Measurements from ENCODE around the gene MDM1. TPM values are rescaled to one million over a fixed set of nuclear protein-coding genes. Genes with fewer than 3 reads are reported as not detected.

The MDM1 gene
- total RNA-seq, 2 experiments from 2014 or later, result 12.7 to 13.6 TPM

DNA sequence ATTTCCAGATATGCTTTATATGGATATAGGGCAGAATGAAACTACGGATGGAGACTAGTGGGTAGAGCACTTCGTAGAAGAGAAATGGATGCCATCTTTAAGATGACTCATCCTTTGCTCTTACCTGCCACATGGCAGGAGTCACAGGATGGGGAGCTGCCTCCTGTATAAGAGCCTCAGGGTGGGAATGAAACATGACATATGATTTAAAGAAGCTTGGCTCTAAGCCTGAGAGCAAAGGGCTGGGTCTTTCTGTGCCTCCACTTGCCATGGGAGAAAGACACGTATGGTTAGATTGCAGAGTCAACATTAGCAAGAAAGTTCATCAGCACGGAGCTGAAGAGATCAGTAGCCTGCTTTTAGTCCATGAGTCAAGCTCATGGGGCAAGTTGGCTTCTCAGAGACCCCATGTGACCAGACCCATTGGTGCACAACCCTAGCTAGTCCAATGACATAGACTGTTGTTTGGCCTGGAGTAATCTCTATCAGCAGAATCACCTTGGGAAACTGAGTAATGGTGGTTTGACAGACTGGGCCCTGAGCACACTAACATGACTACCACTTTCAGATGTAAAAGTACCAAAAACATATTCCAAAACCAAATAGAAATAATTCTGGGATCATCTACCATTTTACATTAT, 40.6 kb downstream of the MDM1 start:
- H3K27ac Mint-ChIP-seq, result peak overlapping the region; percentile 34
- ChIA-PET POLR2A (interaction anchor here (0.6 to 1.8 kb wide), 2 partner anchors 9 to 13 kb away, joined by 3 to 7 read pairs; no protein-coding TSS in a partner anchor), CTCF (interaction anchor here (0.5 to 2.0 kb wide), 6 partner anchors 8 to 251 kb away, joined by 3 to 17 read pairs (median 4); no protein-coding TSS in a partner anchor)
- H3K9me3 Mint-ChIP-seq (ENCODE audit: low read depth), result peaks cover 3% of the 10 kb centered on the region
- DNase-seq, result no peak
- no peak for ATAC-seq
- peaks cover 7% of the 10 kb centered on the region for H3K27me3 Mint-ChIP-seq
- H3K4me3 Mint-ChIP-seq, result no peak overlapping the region
- H3K4me1 Mint-ChIP-seq, result peaks cover 39% of the 10 kb centered on the region
- intact Hi-C loops (cut with DNase I, micrococcal nuclease), result loop anchor here (1.0 to 5.0 kb wide), 5 partner anchors 10 to 594 kb away; no protein-coding TSS in a partner anchor
- H3K36me3 Mint-ChIP-seq (ENCODE audit: low read depth), result peaks cover 11% of the 10 kb centered on the region

DNA sequence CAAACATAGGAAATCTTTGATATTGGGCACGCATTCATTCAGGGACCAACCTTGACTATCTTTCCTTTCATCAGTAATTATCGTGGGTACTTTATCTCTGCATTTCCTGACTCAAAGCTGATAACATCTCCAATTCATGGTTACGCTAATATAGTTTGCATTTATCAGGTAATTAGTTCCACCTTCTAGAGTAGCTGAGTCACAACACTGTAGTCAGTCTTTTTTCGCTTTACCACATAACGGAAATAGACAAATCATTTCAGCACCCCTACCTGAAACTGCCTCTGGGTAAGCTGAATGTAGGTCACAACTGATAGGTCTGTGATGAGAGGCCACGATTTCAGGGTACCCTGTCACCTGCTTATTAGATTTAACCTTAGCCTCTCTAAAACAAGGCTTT, 42.0 kb downstream of the MDM1 start:
- Mint-ChIP-seq H3K9me3 (ENCODE audit: low read depth) (peaks cover 3% of the 10 kb centered on the region), H3K4me3 (no peak overlapping the region), H3K27me3 (peaks cover 13% of the 10 kb centered on the region), H3K27ac (no peak overlapping the region), H3K4me1 (peaks cover 39% of the 10 kb centered on the region), H3K36me3 (ENCODE audit: low read depth) (peaks cover 11% of the 10 kb centered on the region)
- intact Hi-C loops (cut with DNase I, micrococcal nuclease), result loop anchor here (1.0 to 5.0 kb wide), 9 partner anchors 13 to 593 kb away; no protein-coding TSS in a partner anchor
- ChIA-PET CTCF (interaction anchor here (0.6 to 2.0 kb wide), 11 partner anchors 9 to 84 kb away, joined by 3 to 17 read pairs (median 3); partner anchors contain the start of gene IL26), POLR2A (interaction anchor here (1.4 to 1.8 kb wide), 2 partner anchors 12 to 49 kb away, joined by 6 to 7 read pairs; no protein-coding TSS in a partner anchor)
- ATAC-seq (peak; percentile 91), DNase-seq (peak; percentile 49)

DNA sequence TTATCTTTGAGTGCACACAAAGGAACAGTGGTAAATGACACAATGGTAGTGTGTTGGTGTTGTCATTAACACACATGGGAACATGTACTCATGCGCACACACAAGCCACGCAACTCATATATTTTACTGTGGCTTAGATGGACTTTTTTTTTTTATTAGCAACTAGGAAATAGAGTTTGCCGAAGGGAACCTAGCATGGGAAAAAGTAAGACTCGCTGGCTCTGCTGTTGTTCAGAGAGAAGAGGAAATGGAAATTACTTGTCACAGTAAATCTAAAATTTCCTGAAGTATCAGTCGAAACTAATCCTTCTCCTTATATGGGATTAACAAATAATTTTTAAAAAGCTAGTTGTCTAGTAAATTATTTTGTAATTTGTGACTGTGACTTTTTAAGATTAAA, 45.1 kb downstream of the MDM1 start:
- intact Hi-C loops (cut with DNase I, micrococcal nuclease), result loop anchor here in 1 of 2 experiments (10.0 kb wide), 1 partner anchor 832 kb away; no protein-coding TSS in a partner anchor
- Mint-ChIP-seq H3K27ac (no peak overlapping the region), H3K36me3 (ENCODE audit: low read depth) (no peaks in the 10 kb centered on the region), H3K9me3 (ENCODE audit: low read depth) (peaks cover 3% of the 10 kb centered on the region), H3K4me1 (peaks cover 30% of the 10 kb centered on the region), H3K27me3 (peaks cover 19% of the 10 kb centered on the region), H3K4me3 (no peak overlapping the region)
- DNase-seq (no peak), ATAC-seq (no peak)
- CTCF ChIA-PET, result interaction anchor here (0.9 to 1.6 kb wide), 3 partner anchors 9 to 111 kb away, joined by 3 to 6 read pairs (median 4); no protein-coding TSS in a partner anchor
- POLR2A ChIA-PET, result no interaction called here

DNA sequence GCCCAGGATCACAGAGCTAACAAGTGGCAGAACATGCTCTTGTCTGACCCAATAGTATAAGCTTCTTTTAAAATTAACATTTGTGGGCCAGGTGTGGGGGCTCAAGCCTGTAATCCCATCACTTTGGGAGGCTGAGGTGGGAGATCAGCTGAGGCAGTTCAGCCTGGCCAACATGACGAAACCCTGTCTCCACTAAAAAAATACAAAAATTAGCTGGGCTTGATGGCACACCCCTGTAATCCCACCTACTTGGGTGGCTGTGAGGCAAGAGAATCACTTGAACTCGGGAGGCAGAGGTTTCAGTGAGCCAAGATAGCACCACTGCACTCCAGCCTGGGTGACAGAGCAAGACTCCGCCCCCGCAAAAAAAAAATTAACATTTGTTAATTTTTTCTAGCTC, 45.8 kb downstream of the MDM1 start:
- ChIA-PET POLR2A (no interaction called here), CTCF (interaction anchor here (0.6 to 1.3 kb wide), 4 partner anchors 10 to 534 kb away, joined by 3 to 4 read pairs (median 4); no protein-coding TSS in a partner anchor)
- peaks cover 28% of the 10 kb centered on the region for H3K4me1 Mint-ChIP-seq

DNA sequence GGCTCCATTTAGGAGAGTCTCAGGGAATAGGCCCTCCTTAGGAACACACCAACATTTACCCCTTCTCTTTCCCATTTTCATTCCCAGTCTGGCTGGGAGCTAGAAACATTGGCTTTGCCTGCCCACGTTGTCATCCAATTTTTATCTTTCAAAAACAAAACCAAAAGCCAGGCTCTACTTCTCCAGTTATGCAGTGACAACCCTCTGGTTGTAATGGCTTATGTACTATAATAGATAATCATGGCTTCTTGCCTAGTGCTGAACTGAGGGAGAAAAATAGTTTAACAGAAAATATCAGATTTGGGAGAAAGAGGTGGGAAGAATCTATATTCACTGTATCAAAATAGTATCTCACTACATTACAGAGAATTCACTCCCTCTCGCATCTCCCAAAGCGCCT, 46.6 kb downstream of the MDM1 start:
- Mint-ChIP-seq H3K4me1 (peaks cover 23% of the 10 kb centered on the region), H3K36me3 (ENCODE audit: low read depth) (no peaks in the 10 kb centered on the region), H3K27ac (no peak overlapping the region), H3K27me3 (peaks cover 20% of the 10 kb centered on the region), H3K9me3 (ENCODE audit: low read depth) (peaks cover 3% of the 10 kb centered on the region), H3K4me3 (no peak overlapping the region)
- no peak for DNase-seq
- intact Hi-C loops (cut with DNase I, micrococcal nuclease), result loop anchor here in 1 of 2 experiments (10.0 kb wide), 1 partner anchor 831 kb away; no protein-coding TSS in a partner anchor
- POLR2A ChIA-PET, result interaction anchor here (0.6 kb wide), 1 partner anchor 63 kb away, joined by 6 read pairs; no protein-coding TSS in a partner anchor
- CTCF ChIA-PET, result interaction anchor here (0.5 to 2.1 kb wide), 3 partner anchors 46 to 73 kb away, joined by 3 to 6 read pairs (median 4); no protein-coding TSS in a partner anchor
- no peak for ATAC-seq

More for the DNA sequence above, 45.8 kb downstream of the MDM1 start:
- Mint-ChIP-seq H3K4me3 (no peak overlapping the region), H3K9me3 (ENCODE audit: low read depth) (peaks cover 3% of the 10 kb centered on the region), H3K36me3 (ENCODE audit: low read depth) (no peaks in the 10 kb centered on the region), H3K27ac (no peak overlapping the region), H3K27me3 (peaks cover 19% of the 10 kb centered on the region)
- intact Hi-C loops (cut with DNase I, micrococcal nuclease), result loop anchor here in 1 of 2 experiments (10.0 kb wide), 1 partner anchor 832 kb away; no protein-coding TSS in a partner anchor
- no peak for DNase-seq
- no peak for ATAC-seq

DNA sequence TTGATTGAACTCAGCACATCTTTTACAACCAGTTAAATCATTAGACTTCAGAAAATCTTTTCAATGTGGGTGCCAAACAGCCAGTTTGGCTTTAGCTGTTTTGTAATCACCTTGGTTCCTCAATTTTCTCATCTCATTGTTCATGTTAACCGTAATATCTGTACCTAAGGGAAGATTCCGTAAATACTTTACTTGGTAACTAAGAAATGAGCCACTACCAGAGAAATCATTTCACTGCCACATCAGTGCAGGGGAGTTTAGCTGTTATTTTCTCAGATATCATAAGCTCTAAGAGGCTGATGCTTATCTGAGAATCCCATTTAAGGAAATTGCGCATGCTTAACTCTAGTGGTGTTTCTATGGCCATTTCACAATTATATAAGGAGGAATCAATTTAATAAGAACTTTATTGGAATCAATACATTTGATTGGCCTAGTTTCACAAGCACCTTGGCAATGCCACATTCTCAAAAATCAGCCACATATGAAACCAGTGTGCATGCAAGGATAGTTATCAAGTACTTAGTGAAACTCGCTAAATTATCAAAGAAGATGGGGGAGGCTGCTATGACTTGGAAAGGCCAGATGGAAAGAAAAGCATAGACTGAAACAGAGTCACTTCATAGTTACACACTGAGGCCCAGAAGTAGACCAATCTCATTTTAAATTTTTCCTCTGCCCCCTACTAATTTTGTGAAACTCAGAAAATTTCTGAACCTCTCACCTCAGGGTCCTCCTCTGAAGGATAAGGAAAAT, 50.7 kb downstream of the MDM1 start:
- DNase-seq (no peak), ATAC-seq (peak; percentile 51)
- no peaks in the 10 kb centered on the region for H3K9me3 Mint-ChIP-seq (ENCODE audit: low read depth)
- H3K36me3 Mint-ChIP-seq (ENCODE audit: low read depth), result no peaks in the 10 kb centered on the region
- CTCF ChIA-PET, result interaction anchor here (0.8 kb wide), 1 partner anchor 9 kb away, joined by 3 read pairs; no protein-coding TSS in a partner anchor
- H3K27me3 Mint-ChIP-seq, result peaks cover 24% of the 10 kb centered on the region
- no peak overlapping the region for H3K4me3 Mint-ChIP-seq
- POLR2A ChIA-PET, result no interaction called here
- H3K4me1 Mint-ChIP-seq, result peaks cover 28% of the 10 kb centered on the region
- H3K27ac Mint-ChIP-seq, result no peak overlapping the region
- intact Hi-C loops (cut with DNase I, micrococcal nuclease), result loop anchor here (1.0 to 10.0 kb wide), 2 partner anchors 10 to 827 kb away; no protein-coding TSS in a partner anchor

DNA sequence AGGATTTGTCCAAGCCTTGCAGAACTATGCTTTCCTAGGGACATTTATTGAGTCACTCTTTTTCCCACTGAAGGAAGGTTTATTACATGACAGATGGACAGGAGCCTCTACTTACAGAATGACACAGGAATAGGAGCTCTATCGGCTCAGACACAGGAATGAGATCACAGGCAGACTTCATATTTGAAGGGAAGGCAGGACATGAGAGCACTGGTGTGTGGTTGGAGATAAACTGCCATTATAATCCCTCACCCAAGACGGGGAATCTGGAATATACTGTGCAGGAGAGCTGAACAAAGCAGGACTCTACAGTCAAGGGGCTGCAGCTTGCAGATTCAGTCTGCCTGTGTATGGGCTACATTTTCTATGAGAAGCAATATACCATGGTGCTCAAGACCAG, 51.9 kb downstream of the MDM1 start:
- ChIA-PET POLR2A (no interaction called here), CTCF (interaction anchor here (0.7 kb wide), 1 partner anchor 190 kb away, joined by 3 read pairs; no protein-coding TSS in a partner anchor)
- intact Hi-C loops (cut with DNase I, micrococcal nuclease), result loop anchor here in 1 of 2 experiments (10.0 kb wide), 1 partner anchor 825 kb away; no protein-coding TSS in a partner anchor
- Mint-ChIP-seq H3K36me3 (ENCODE audit: low read depth) (no peaks in the 10 kb centered on the region), H3K27me3 (peaks cover 24% of the 10 kb centered on the region), H3K9me3 (ENCODE audit: low read depth) (no peaks in the 10 kb centered on the region), H3K27ac (no peak overlapping the region), H3K4me1 (peaks cover 33% of the 10 kb centered on the region), H3K4me3 (no peak overlapping the region)
- ATAC-seq (no peak), DNase-seq (no peak)

DNA sequence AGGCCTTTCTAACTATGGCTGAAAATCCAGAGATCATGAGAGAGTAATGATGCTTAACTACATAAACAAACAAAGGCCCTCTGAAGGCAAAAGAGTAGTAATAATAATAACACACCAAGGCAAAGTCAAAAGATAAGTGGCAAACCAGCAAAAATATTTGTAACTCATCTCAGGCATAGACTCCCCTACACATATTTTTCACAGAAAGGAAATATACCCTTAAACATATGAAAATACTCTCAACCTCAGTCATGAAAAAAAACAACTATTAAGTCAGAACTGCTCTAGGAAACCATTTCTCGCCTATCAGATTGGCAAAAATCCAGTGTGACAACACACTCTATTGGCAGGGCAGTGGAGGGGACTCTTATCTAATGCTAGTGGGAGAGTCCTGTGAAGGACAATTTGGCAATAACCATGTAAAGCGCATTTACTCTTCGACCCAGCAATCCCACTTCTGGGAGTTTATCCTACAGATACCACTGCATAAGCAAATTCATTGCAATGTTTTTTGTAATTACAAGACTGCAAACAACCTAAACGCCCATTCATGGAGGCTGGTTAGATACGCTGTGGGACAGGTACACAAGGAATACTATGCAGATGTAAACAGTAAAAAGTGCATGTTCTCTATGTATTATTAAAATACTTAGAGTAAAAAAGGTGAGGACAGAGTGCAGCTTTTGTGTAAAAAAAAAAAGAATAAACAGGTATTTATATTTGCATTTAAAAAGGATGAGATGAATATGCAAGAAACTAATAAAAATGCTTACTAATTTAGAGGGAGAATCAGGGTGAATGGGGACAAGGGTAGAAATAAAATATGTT, 52.7 kb downstream of the MDM1 start:
- no peaks in the 10 kb centered on the region for H3K9me3 Mint-ChIP-seq (ENCODE audit: low read depth)
- no peak overlapping the region for H3K4me3 Mint-ChIP-seq
- no peaks in the 10 kb centered on the region for H3K36me3 Mint-ChIP-seq (ENCODE audit: low read depth)
- peaks cover 22% of the 10 kb centered on the region for H3K27me3 Mint-ChIP-seq
- POLR2A ChIA-PET, result no interaction called here
- H3K27ac Mint-ChIP-seq, result no peak overlapping the region
- CTCF ChIA-PET, result no interaction called here
- intact Hi-C loops (cut with DNase I, micrococcal nuclease), result loop anchor here (5.0 to 10.0 kb wide), 4 partner anchors 37 to 825 kb away; no protein-coding TSS in a partner anchor
- DNase-seq (no peak), ATAC-seq (no peak)
- peaks cover 33% of the 10 kb centered on the region for H3K4me1 Mint-ChIP-seq

DNA sequence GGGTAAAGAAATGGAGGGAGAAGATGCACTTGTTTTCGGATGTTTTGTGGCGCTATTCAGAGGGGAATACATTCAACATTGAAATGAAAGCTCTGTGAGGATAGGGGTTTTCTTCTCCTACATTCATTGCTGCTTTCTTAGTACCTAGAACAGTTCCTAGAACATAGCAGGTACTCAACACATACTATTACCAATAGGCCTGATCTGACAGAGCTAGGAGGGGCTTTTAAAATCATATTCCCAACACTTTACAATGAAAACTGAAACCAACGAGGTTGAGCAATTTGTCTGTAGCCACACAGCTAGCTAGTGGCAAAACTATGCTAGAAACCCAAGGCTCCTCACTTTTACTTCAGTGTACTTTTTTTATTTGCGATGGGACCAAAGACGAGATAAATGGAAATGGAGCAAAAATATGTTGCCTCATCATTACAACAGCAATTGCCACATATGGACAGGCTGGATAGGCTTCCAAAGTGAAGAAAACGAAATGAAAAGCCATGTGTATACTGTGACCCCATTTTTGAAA, 55.7 kb downstream of the MDM1 start:
- Mint-ChIP-seq H3K27ac (no peak overlapping the region), H3K4me3 (no peak overlapping the region), H3K4me1 (peaks cover 25% of the 10 kb centered on the region), H3K36me3 (ENCODE audit: low read depth) (no peaks in the 10 kb centered on the region), H3K9me3 (ENCODE audit: low read depth) (no peaks in the 10 kb centered on the region), H3K27me3 (peaks cover 18% of the 10 kb centered on the region)
- DNase-seq (no peak), ATAC-seq (no peak)
- ChIA-PET CTCF (interaction anchor here (0.6 to 1.4 kb wide), 4 partner anchors 10 to 65 kb away, joined by 3 to 7 read pairs (median 3); no protein-coding TSS in a partner anchor), POLR2A (no interaction called here)
- intact Hi-C loops (cut with DNase I, micrococcal nuclease), result loop anchor here (2.0 to 5.0 kb wide), 4 partner anchors 14 to 159 kb away; no protein-coding TSS in a partner anchor

DNA sequence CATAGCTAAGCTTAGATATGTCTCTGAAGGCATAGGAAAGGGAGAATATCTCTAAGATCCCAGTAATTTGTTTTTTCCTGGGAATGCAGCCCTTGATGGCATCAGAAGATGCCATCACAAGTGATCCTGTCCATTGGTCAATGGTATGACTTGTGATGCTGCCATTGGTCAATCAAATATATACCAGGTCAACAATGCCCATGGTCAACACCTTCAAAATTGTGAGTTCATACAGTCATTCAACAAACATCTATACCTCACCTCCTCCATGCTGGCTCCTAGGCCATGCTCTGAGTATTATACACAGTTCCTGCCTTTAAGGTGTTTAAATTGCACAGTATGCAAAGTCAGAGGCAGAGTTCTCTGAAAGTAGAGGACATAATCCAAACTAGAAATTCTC, 59.4 kb downstream of the MDM1 start:
- Mint-ChIP-seq H3K27ac (no peak overlapping the region), H3K4me1 (peaks cover 14% of the 10 kb centered on the region), H3K36me3 (ENCODE audit: low read depth) (no peaks in the 10 kb centered on the region), H3K27me3 (peaks cover 25% of the 10 kb centered on the region), H3K9me3 (ENCODE audit: low read depth) (no peaks in the 10 kb centered on the region), H3K4me3 (no peak overlapping the region)
- ATAC-seq, result no peak
- DNase-seq, result no peak
- ChIA-PET CTCF (interaction anchor here (0.9 kb wide), 1 partner anchor 50 kb away, joined by 3 read pairs; no protein-coding TSS in a partner anchor), POLR2A (no interaction called here)
- intact Hi-C loops (cut with DNase I, micrococcal nuclease), result no loop called here
